Large intestine (tissue), 12 donors: ENCODE results near the gene ADAM23. TPM values are rescaled to one million over a fixed set of nuclear protein-coding genes. Genes with fewer than 3 reads are reported as not detected.
"Not testable (repeated sequence)": the region's sequence is repeated elsewhere in the genome, so short reads cannot be mapped to it uniquely, and the experiment has no call there.

Experiments used
- DNase-seq, 2 donors: peaks; one replicate each; pipeline versions ENCODE4 v3.0.0 to v3.0.0-alpha.2; 2013
- H3K27ac ChIP-seq: one replicate; pipeline ENCODE4 v1.5.1; 2013; ENCODE audit warnings: low read length
- H3K27me3 ChIP-seq: 2 replicates; pipeline ENCODE4 v1.6.1; 2013; ENCODE audit warnings: low read length; ENCODE audit not compliant: control insufficient read depth, insufficient read depth
- H3K36me3 ChIP-seq: 2 replicates; pipeline ENCODE4 v1.6.1; 2013; ENCODE audit warnings: low read length; ENCODE audit not compliant: control insufficient read depth, insufficient read depth
- H3K4me1 ChIP-seq: one replicate; pipeline ENCODE4 v1.6.1; 2013; ENCODE audit warnings: low read length; ENCODE audit not compliant: control insufficient read depth, insufficient read depth
- H3K4me3 ChIP-seq: one replicate; pipeline ENCODE4 v1.5.1; 2013; ENCODE audit warnings: low read length
- H3K9me3 ChIP-seq: one replicate; pipeline ENCODE4 v1.6.1; 2013; ENCODE audit warnings: mild to moderate bottlenecking, low read depth, low read length, moderate library complexity; ENCODE audit not compliant: control insufficient read depth
- WGBS: methylation state at CpG from one replicate; pipeline ENCODE4 v1.1.5; 2013; ENCODE audit warnings: low lambda C conversion rate; ENCODE audit not compliant: insufficient coverage; 5-methylcytosine and 5-hydroxymethylcytosine counted together
- long read RNA-seq, 11 donors: transcript quantifications; one replicate each; lab custom pipeline, GENCODE V29; 2026
- polyA plus RNA-seq: library from polyadenylated mRNA; unstranded; fragments of 120-200 nt; gene quantifications from one replicate; pipeline ENCODE4 v1.2.1, GENCODE V29; 2013

The ADAM23 gene
- 3.3 TPM for polyA plus RNA-seq
- long read RNA-seq, donor 1, result 0 reads
- long read RNA-seq, donor 2, result 0 reads
- long read RNA-seq, donor 3, result 0 reads
- long read RNA-seq, donor 4, result 0 reads
- long read RNA-seq, donor 5, result 0 reads
- long read RNA-seq, donor 6, result 0 reads
- long read RNA-seq, donor 7, result 0 reads
- long read RNA-seq, donor 8, result 0 reads
- long read RNA-seq, donor 9, result 0 reads
- long read RNA-seq, donor 10, result 0 reads
- long read RNA-seq, donor 11, result 0 reads

DNA sequence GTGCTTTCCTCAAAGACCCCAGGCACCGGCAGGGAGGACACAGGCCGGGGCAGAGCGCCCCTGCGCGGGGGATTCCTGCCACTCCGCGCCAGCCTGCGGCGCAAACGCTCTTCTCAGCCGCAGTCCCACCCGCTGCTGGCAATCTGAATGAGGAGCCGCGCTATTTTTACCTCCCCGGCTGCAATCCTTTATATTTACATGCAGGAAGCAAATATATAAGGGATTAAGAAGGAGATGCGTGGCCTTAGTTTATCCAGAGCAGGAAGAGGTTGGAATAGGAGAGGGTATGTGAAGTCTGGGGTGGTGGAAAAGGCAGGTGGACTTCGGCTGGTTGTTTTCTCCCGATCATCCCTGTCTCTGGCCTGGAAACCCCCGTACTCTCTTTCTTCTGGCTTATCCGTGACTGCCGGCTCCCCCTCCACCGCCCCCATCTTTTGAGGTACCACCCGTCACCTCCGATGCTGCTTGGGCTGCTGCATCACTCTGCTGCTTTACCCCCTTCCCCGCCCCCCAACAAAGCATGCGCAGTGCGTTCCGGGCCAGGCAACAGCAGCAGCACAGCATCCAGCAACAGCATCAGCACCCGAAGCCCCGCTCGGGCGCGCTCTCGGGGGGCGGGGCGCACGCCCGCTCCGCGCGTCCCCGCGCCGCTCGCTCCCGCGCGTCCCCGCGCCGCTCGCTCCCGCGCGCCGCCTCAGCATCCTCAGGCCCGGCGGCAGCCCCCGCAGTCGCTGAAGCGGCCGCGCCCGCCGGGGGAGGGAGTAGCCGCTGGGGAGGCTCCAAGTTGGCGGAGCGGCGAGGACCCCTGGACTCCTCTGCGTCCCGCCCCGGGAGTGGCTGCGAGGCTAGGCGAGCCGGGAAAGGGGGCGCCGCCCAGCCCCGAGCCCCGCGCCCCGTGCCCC, at the start of gene ADAM23:
ADAM23 (plus strand) TSS at position 700 of the 902 bp plus-strand sequence. CDS start 335 bp downstream, outside the sequence.
- no peak within 1 kb of the TSS for H3K27ac ChIP-seq
- WGBS, result 0% methylated on average over 1 of the region's 81 CpGs

GRCh38 chr2:206396211-206396610, 47.1 kb upstream of the ADAM23 start:
- Histone ChIP-seq H3K36me3 (no peaks in the 10 kb centered on the region), H3K27me3 (no peaks in the 10 kb centered on the region), H3K9me3 (peaks cover 3% of the 10 kb centered on the region), H3K4me3 (no peak overlapping the region), H3K27ac (no peak overlapping the region), H3K4me1 (no peaks in the 10 kb centered on the region)
- DNase-seq, result no peak
- no CpG with 5 or more reads among the region's 7 CpGs for WGBS

More for the DNA sequence above, at the start of gene ADAM23:
- no peaks in the 10 kb centered on the region for H3K36me3 ChIP-seq
- H3K9me3 ChIP-seq, result peaks cover 2% of the 10 kb centered on the region
- peaks cover 58% of the 10 kb centered on the region for H3K27me3 ChIP-seq
- no peaks in the 10 kb centered on the region for H3K4me1 ChIP-seq
- H3K4me3 ChIP-seq, result peak within 1 kb of the TSS; percentile 22
- DNase-seq, result peak; percentile 14 to 51

DNA sequence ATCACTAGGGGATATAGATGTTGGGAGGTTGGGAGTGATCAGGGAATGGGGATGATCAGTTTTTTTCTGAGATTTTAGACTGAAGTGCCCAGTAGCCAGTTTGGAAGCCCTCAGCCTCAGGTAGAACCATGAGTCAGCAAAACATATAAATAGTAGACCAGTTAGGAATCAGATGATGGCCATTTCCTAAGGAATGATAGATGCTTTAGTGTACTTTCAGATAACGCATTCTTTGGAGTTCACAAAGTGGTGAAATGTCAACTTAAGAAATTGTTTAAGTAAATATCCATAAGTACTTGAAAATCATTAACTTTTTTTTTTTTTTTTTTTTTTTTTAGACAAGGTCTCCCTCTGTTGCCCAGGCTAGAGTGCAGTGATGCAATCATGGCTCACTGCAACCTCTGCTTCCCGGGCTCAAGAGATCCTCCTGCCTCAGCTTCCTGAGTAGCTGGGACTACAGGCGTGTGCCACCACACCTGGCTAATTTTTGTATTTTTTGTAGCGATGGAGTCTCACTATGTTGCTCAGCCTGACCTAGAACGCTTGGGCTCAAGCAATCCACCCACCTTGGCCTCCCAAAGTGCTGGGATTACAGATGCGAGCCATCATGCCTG, 40.3 kb upstream of the ADAM23 start:
- not testable (repeated sequence) for H3K4me1 ChIP-seq, H3K36me3 ChIP-seq, H3K4me3 ChIP-seq, H3K27ac ChIP-seq, H3K27me3 ChIP-seq, H3K9me3 ChIP-seq, DNase-seq
- no CpG with 5 or more reads among the region's 6 CpGs for WGBS

- no peak for DNase-seq
- H3K9me3 ChIP-seq, result peaks cover 4% of the 10 kb centered on the region
- no CpG with 5 or more reads among the region's 11 CpGs for WGBS
- no peak overlapping the region for H3K4me3 ChIP-seq
- H3K27ac ChIP-seq, result no peak overlapping the region
- H3K27me3 ChIP-seq, result no peaks in the 10 kb centered on the region
- no peaks in the 10 kb centered on the region for H3K36me3 ChIP-seq
- no peaks in the 10 kb centered on the region for H3K4me1 ChIP-seq
These were observed 34.7 kb upstream of the ADAM23 start for GRCh38 chr2:206408323-206409320.

DNA sequence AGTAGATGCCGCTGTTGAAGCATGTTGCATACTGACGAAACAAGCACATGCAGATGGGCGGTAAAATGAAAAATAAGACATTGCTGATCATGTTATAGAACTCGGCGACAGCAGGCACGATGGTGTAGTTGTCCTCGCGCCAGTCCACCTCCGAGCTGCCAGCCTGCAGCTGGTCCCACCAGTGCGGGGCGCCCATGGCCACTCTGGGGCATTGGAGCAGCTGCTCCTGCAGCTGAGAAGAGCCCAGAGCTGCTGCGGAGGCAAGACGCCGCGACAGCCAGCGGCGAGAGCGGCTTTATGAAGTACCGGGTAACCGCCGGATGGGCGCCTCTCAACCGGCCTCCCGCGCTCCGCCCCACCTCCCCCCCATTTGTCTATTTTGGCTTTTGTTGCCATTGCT, 32.6 kb upstream of the ADAM23 start:
- H3K27me3 ChIP-seq, result no peaks in the 10 kb centered on the region
- no peak overlapping the region for H3K27ac ChIP-seq
- no CpG with 5 or more reads among the region's 26 CpGs for WGBS
- no peaks in the 10 kb centered on the region for H3K4me1 ChIP-seq
- peaks cover 4% of the 10 kb centered on the region for H3K9me3 ChIP-seq
- no peaks in the 10 kb centered on the region for H3K36me3 ChIP-seq
- H3K4me3 ChIP-seq, result no peak overlapping the region
- no peak for DNase-seq

- Histone ChIP-seq H3K9me3 (peaks cover 3% of the 10 kb centered on the region), H3K27me3 (no peaks in the 10 kb centered on the region), H3K4me3 (no peak overlapping the region), H3K36me3 (no peaks in the 10 kb centered on the region), H3K4me1 (no peaks in the 10 kb centered on the region), H3K27ac (no peak overlapping the region)
- WGBS, result no CpG with 5 or more reads among the region's 13 CpGs
- DNase-seq, result no peak
These were observed 27.6 kb upstream of the ADAM23 start for GRCh38 chr2:206415618-206416243.

DNA sequence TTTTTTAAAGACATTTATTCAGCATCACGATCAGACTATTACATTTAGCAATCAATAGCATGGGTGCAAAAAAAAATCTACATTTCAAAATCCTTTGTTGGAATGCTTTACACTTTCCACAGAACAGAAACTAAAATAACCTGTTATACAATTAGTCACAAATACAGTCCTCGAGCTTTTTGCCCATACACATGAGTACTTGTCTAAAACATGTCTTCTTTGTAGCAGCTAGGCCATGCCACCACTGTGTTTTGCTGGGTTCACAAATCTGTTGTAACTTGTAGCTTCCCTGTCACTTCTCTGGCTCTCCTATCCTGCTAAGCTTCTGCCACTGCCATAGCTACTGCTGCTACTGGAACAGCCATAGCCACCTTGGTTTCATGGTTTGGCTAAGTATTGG, 24.4 kb upstream of the ADAM23 start:
- WGBS, result 83% methylated on average over 1 of the region's 2 CpGs
- Histone ChIP-seq H3K27me3 (no peaks in the 10 kb centered on the region), H3K9me3 (no peaks in the 10 kb centered on the region), H3K36me3 (no peaks in the 10 kb centered on the region), H3K27ac (no peak overlapping the region), H3K4me3 (no peak overlapping the region), H3K4me1 (no peaks in the 10 kb centered on the region)
- DNase-seq, result no peak

GRCh38 chr2:206420721-206421120, 22.6 kb upstream of the ADAM23 start:
- Histone ChIP-seq H3K9me3 (no peaks in the 10 kb centered on the region), H3K4me1 (no peaks in the 10 kb centered on the region), H3K27me3 (no peaks in the 10 kb centered on the region), H3K27ac (no peak overlapping the region), H3K4me3 (no peak overlapping the region), H3K36me3 (no peaks in the 10 kb centered on the region)
- DNase-seq, result no peak
- WGBS, result 100% methylated on average over 1 of the region's 3 CpGs

GRCh38 chr2:206422493-206422892, 20.8 kb upstream of the ADAM23 start:
- H3K4me3 ChIP-seq, result no peak overlapping the region
- no peaks in the 10 kb centered on the region for H3K4me1 ChIP-seq
- no peaks in the 10 kb centered on the region for H3K36me3 ChIP-seq
- H3K27me3 ChIP-seq, result no peaks in the 10 kb centered on the region
- DNase-seq, result no peak
- H3K9me3 ChIP-seq, result no peaks in the 10 kb centered on the region
- no peak overlapping the region for H3K27ac ChIP-seq
